Measurements from ENCODE around the gene KRTAP4-7. TPM values are rescaled to one million over a fixed set of nuclear protein-coding genes. Genes with fewer than 3 reads are reported as not detected.
"Not testable (repeated sequence)": the region's sequence is repeated elsewhere in the genome, so short reads cannot be mapped to it uniquely, and the experiment has no call there.

Gene KRTAP4-7
- polyA plus RNA-seq, 2 donors, result not detected

DNA sequence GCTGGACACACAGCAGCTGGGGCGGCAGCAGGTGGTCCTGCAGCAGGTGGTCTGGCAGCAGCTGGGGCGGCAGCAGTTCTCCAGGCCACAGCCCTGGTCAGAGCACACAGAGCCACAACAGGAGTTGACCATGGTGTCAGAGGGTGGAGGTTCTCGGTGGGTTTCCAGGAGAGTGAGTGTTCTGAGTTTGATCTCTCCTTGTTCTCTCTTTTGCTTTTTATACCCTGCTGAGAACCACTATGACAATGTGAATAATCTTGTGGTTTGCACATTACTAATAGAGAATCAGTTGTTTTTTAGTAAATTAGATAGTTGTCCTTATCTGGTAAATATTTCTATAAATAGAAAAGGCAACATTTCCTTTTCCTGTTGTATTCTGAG lies 40.0 kb downstream of the KRTAP4-7 start, which contains the start of gene KRTAP4-12:
TSS of gene KRTAP4-12 (minus strand) at position 192 of the 381 bp plus-strand sequence. CDS start at position 132, 60 bp downstream.
- H3K9me3 ChIP-seq (ENCODE audit: control insufficient read depth in 2 of 2, insufficient read depth in 1 of 2, low read depth in 1 of 2, low read length in 1 of 2); H3K4me3 ChIP-seq (ENCODE audit: low read depth in 1 of 2, low read length in 2 of 2); H3K27ac ChIP-seq (ENCODE audit: low read depth in 2 of 2, low read length in 1 of 2); H3K36me3 ChIP-seq (ENCODE audit: control insufficient read depth in 2 of 2, insufficient read depth in 2 of 2, low read length in 1 of 2); H3K4me1 ChIP-seq (ENCODE audit: control insufficient read depth in 2 of 2, insufficient read depth in 2 of 2, low read length in 1 of 2); H3K27me3 ChIP-seq (ENCODE audit: control insufficient read depth in 1 of 2, insufficient read depth in 2 of 2, low read length in 2 of 2): not testable (repeated sequence)
- 83 to 85% methylated on average over 3 of the region's 3 CpGs for WGBS, 2 donors

DNA sequence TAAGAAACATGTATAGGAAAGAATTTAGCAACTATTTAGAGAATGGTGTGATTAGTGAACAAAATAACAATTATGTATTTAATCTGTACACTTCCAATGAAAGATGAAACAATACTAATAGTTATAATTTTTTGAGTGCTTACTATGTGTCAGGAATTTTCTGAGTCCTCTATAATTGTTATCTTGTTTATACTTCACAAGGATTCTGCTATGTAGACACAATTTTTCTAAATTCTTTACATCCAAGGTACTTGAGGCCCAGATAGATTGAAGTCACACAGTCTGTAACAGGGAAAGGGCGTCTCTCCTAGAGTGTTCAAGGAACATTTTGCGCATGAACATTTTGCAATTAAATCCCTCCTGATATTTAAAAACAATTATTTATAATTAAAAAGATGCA lies 41.1 kb downstream of the KRTAP4-7 start:
- Histone ChIP-seq H3K27me3 (ENCODE audit: control insufficient read depth in 1 of 2, insufficient read depth in 2 of 2, low read length in 2 of 2) (no peaks in the 10 kb centered on the region), H3K27ac (ENCODE audit: low read depth in 2 of 2, low read length in 1 of 2) (no peak overlapping the region), H3K4me1 (ENCODE audit: control insufficient read depth in 2 of 2, insufficient read depth in 2 of 2, low read length in 1 of 2) (no peaks in the 10 kb centered on the region), H3K36me3 (ENCODE audit: control insufficient read depth in 2 of 2, insufficient read depth in 2 of 2, low read length in 1 of 2) (no peaks in the 10 kb centered on the region), H3K4me3 (ENCODE audit: low read depth in 1 of 2, low read length in 2 of 2) (no peak overlapping the region), H3K9me3 (ENCODE audit: control insufficient read depth in 2 of 2, insufficient read depth in 1 of 2, low read depth in 1 of 2, low read length in 1 of 2) (no peaks in the 10 kb centered on the region)
- 77 to 97% methylated on average over 2 of the region's 2 CpGs for WGBS, 2 donors

DNA sequence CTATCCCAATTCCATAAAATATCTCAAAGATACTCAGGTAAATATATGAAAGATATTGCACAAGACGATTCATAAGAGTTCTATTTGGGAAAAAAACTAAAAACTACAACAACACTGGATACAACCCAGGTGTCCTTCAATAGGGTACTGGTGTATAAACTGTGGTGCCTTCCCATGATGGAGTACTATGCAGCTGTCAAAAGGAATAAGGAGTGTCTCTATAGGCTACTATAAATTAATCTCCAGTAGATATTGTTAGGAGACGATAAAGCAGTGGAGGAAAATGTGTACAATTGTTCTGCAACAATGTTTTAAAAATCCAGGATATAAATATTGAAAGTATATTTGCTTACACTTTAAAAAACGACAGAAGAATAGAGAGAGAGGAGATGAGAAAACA lies 42.5 kb downstream of the KRTAP4-7 start:
- Histone ChIP-seq H3K4me3 (ENCODE audit: low read depth in 1 of 2, low read length in 2 of 2) (no peak overlapping the region), H3K36me3 (ENCODE audit: control insufficient read depth in 2 of 2, insufficient read depth in 2 of 2, low read length in 1 of 2) (no peaks in the 10 kb centered on the region), H3K27ac (ENCODE audit: low read depth in 2 of 2, low read length in 1 of 2) (no peak overlapping the region), H3K27me3 (ENCODE audit: control insufficient read depth in 1 of 2, insufficient read depth in 2 of 2, low read length in 2 of 2) (no peaks in the 10 kb centered on the region), H3K4me1 (ENCODE audit: control insufficient read depth in 2 of 2, insufficient read depth in 2 of 2, low read length in 1 of 2) (no peaks in the 10 kb centered on the region), H3K9me3 (ENCODE audit: control insufficient read depth in 2 of 2, insufficient read depth in 1 of 2, low read depth in 1 of 2, low read length in 1 of 2) (no peaks in the 10 kb centered on the region)
- 80 to 89% methylated on average over 3 of the region's 3 CpGs for WGBS, 2 donors

DNA sequence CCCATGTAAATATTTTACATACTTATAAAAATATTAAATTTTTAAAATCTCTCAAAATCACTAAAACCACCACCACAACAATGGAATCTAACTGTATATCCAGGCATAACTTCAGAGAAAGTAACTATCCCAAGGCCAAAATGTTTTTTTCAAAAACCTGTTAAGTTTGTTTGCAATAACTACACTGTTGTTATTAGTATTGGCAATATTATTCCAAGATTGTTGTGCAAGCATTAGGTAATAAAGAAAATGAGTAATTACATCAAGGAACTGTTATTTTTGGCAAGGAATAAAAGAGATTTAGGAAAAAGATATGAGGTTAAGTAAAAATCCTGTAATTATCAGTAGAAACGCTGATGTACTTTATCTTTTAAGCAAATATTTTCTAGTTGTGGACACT lies 43.4 kb downstream of the KRTAP4-7 start:
- no peak overlapping the region for H3K27ac ChIP-seq (ENCODE audit: low read depth in 2 of 2, low read length in 1 of 2)
- H3K27me3 ChIP-seq (ENCODE audit: control insufficient read depth in 1 of 2, insufficient read depth in 2 of 2, low read length in 2 of 2), result no peaks in the 10 kb centered on the region
- no peaks in the 10 kb centered on the region for H3K4me1 ChIP-seq (ENCODE audit: control insufficient read depth in 2 of 2, insufficient read depth in 2 of 2, low read length in 1 of 2)
- no peak overlapping the region for H3K4me3 ChIP-seq (ENCODE audit: low read depth in 1 of 2, low read length in 2 of 2)
- WGBS, 2 donors, result 54 to 58% methylated on average over 1 of the region's 1 CpG
- no peaks in the 10 kb centered on the region for H3K9me3 ChIP-seq (ENCODE audit: control insufficient read depth in 2 of 2, insufficient read depth in 1 of 2, low read depth in 1 of 2, low read length in 1 of 2)
- H3K36me3 ChIP-seq (ENCODE audit: control insufficient read depth in 2 of 2, insufficient read depth in 2 of 2, low read length in 1 of 2), result no peaks in the 10 kb centered on the region

DNA sequence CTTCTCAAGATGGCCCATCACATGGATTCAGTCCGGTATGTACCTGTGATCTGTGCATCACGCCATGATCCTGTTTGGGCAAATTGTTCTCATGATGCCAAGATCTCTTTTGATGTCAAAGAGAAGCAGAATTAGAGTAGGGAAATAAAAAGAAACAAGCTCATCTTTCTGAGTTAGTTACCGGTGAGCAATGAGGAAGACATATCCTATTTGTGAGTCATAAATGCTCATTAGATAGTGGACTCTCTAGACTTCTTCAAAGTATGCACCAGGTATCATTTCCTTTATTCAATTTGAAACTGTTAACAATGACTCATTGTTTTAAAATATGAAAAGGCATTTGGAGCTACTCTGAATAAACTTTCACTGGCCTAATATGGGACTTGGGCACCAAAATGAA lies 48.0 kb downstream of the KRTAP4-7 start:
- no peaks in the 10 kb centered on the region for H3K9me3 ChIP-seq (ENCODE audit: control insufficient read depth in 2 of 2, insufficient read depth in 1 of 2, low read depth in 1 of 2, low read length in 1 of 2)
- H3K27ac ChIP-seq (ENCODE audit: low read depth in 2 of 2, low read length in 1 of 2), result no peak overlapping the region
- no peaks in the 10 kb centered on the region for H3K27me3 ChIP-seq (ENCODE audit: control insufficient read depth in 1 of 2, insufficient read depth in 2 of 2, low read length in 2 of 2)
- 73 to 75% methylated on average over 3 of the region's 3 CpGs for WGBS, 2 donors
- no peaks in the 10 kb centered on the region for H3K36me3 ChIP-seq (ENCODE audit: control insufficient read depth in 2 of 2, insufficient read depth in 2 of 2, low read length in 1 of 2)
- H3K4me3 ChIP-seq (ENCODE audit: low read depth in 1 of 2, low read length in 2 of 2), result no peak overlapping the region
- no peaks in the 10 kb centered on the region for H3K4me1 ChIP-seq (ENCODE audit: control insufficient read depth in 2 of 2, insufficient read depth in 2 of 2, low read length in 1 of 2)

DNA sequence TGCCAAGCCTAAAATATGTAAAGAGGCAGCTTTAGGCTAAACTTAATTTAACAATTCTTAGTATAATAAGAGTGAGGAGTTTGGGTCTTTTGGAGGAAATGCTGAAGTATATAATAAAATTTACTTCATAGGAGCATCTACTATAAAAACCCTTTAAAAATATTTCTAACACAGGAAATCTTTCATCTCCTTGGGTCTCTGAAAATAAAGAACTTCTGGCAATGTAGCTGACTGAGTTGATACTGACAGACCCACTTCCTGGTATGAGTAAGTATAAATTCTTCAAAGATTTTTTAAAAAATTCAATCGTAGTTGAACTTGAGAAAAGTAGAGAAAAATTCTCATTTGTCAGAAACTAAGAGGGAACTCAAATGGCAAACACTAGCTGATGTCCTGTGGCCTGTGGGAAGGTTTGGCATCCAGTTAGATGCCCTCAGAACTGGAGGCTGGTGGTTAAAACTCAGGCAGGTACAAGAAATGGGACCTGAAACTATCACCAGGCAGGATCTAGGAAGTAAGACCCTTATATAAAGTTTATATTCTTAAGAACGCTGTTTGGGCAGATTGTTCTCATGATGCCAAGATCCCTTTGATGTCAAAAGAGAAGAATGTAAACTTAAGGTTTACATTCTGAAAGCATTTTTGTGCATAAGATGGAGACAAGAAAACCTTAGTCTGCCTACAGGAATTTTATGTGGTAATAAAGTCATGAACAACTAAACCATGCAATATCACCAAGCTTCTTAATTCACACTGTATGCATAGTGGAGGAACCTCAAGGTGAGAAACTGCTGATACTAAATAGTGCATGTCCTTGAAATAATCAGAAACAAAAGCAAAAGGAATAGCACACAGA lies 50.2 kb downstream of the KRTAP4-7 start:
- Histone ChIP-seq H3K27ac (ENCODE audit: low read depth in 2 of 2, low read length in 1 of 2) (no peak overlapping the region), H3K27me3 (ENCODE audit: control insufficient read depth in 1 of 2, insufficient read depth in 2 of 2, low read length in 2 of 2) (no peaks in the 10 kb centered on the region), H3K9me3 (ENCODE audit: control insufficient read depth in 2 of 2, insufficient read depth in 1 of 2, low read depth in 1 of 2, low read length in 1 of 2) (no peaks in the 10 kb centered on the region), H3K4me3 (ENCODE audit: low read depth in 1 of 2, low read length in 2 of 2) (no peak overlapping the region), H3K4me1 (ENCODE audit: control insufficient read depth in 2 of 2, insufficient read depth in 2 of 2, low read length in 1 of 2) (no peaks in the 10 kb centered on the region), H3K36me3 (ENCODE audit: control insufficient read depth in 2 of 2, insufficient read depth in 2 of 2, low read length in 1 of 2) (no peaks in the 10 kb centered on the region)
- WGBS, 2 donors, result 53 to 56% methylated on average over 2 of the region's 2 CpGs

Other genes with a start within 250 kb of the KRTAP4-7 start
- not detected for gene KRT12, start 216.9 kb upstream of the KRTAP4-7 start, polyA plus RNA-seq
- gene KRT20, start 198.9 kb upstream of the KRTAP4-7 start, polyA plus RNA-seq, result under 1 TPM; 0.07 to 0.28 TPM
- gene KRT23, start 146.5 kb upstream of the KRTAP4-7 start, polyA plus RNA-seq, result 10 to 100 TPM in 1 of 2 donors, 1 to 10 TPM in 1; 5.1 to 23.6 TPM
- gene KRT39, start 117.2 kb upstream of the KRTAP4-7 start, polyA plus RNA-seq, result not detected
- under 1 TPM; 0.18 to 0.20 TPM for gene KRT40, start 99.8 kb upstream of the KRTAP4-7 start, polyA plus RNA-seq
- gene KRTAP3-3, start 90.0 kb upstream of the KRTAP4-7 start, polyA plus RNA-seq, result not detected
- gene KRTAP3-2, start 84.2 kb upstream of the KRTAP4-7 start, polyA plus RNA-seq, result 10 to 100 TPM in 1 of 2 donors, 1 to 10 TPM in 1; 1.8 to 43.5 TPM
- under 1 TPM in 1 of 2 donors, not detected in 1; 0.39 TPM for gene KRTAP3-1, start 75.0 kb upstream of the KRTAP4-7 start, polyA plus RNA-seq
- under 1 TPM in 1 of 2 donors, not detected in 1; 0.09 TPM for gene KRTAP1-5, start 56.9 kb upstream of the KRTAP4-7 start, polyA plus RNA-seq
- not detected for gene KRTAP1-4, start 54.0 kb upstream of the KRTAP4-7 start, polyA plus RNA-seq
- gene KRTAP1-3, start 49.3 kb upstream of the KRTAP4-7 start, polyA plus RNA-seq, result not detected
- under 1 TPM; 0.04 to 0.16 TPM for gene KRTAP1-1, start 42.7 kb upstream of the KRTAP4-7 start, polyA plus RNA-seq
- gene KRTAP2-1, start 36.8 kb upstream of the KRTAP4-7 start, polyA plus RNA-seq, result not detected
- gene KRTAP2-2, start 28.9 kb upstream of the KRTAP4-7 start, polyA plus RNA-seq, result not detected
- gene KRTAP2-3, start 24.0 kb upstream of the KRTAP4-7 start, polyA plus RNA-seq, result under 1 TPM in 1 of 2 donors, not detected in 1; 0.10 TPM
- gene KRTAP2-4, start 18.3 kb upstream of the KRTAP4-7 start, polyA plus RNA-seq, result not detected
- gene KRTAP4-8, start 14.0 kb downstream of the KRTAP4-7 start, polyA plus RNA-seq, result not detected
- gene KRTAP4-16, start 18.1 kb downstream of the KRTAP4-7 start, polyA plus RNA-seq, result not detected
- not detected for gene KRTAP4-9, start 21.2 kb downstream of the KRTAP4-7 start, polyA plus RNA-seq
- gene KRTAP4-11, start 34.2 kb downstream of the KRTAP4-7 start, polyA plus RNA-seq, result not detected
- gene KRTAP4-12, start 40.0 kb downstream of the KRTAP4-7 start, polyA plus RNA-seq, result not detected
- gene KRTAP4-6, start 56.4 kb downstream of the KRTAP4-7 start, polyA plus RNA-seq, result not detected
- gene KRTAP4-5, start 65.7 kb downstream of the KRTAP4-7 start, polyA plus RNA-seq, result not detected
- gene KRTAP4-4, start 76.6 kb downstream of the KRTAP4-7 start, polyA plus RNA-seq, result not detected
- gene KRTAP4-3, start 84.1 kb downstream of the KRTAP4-7 start, polyA plus RNA-seq, result not detected
- gene KRTAP4-2, start 94.1 kb downstream of the KRTAP4-7 start, polyA plus RNA-seq, result not detected
- not detected for gene KRTAP4-1, start 100.8 kb downstream of the KRTAP4-7 start, polyA plus RNA-seq
- gene KRTAP9-1, start 105.7 kb downstream of the KRTAP4-7 start, polyA plus RNA-seq, result not detected
- gene KRTAP9-2, start 142.5 kb downstream of the KRTAP4-7 start, polyA plus RNA-seq, result not detected
- gene KRTAP9-3, start 148.3 kb downstream of the KRTAP4-7 start, polyA plus RNA-seq, result not detected
- not detected for gene KRTAP9-8, start 153.8 kb downstream of the KRTAP4-7 start, polyA plus RNA-seq
- not detected for gene KRTAP9-4, start 165.5 kb downstream of the KRTAP4-7 start, polyA plus RNA-seq
- gene KRTAP9-9, start 171.2 kb downstream of the KRTAP4-7 start, polyA plus RNA-seq, result not detected
- gene KRTAP9-6, start 181.2 kb downstream of the KRTAP4-7 start, polyA plus RNA-seq, result not detected
- gene KRTAP9-7, start 191.5 kb downstream of the KRTAP4-7 start, polyA plus RNA-seq, result not detected
- gene KRTAP29-1, start 218.7 kb downstream of the KRTAP4-7 start, polyA plus RNA-seq, result not detected
- not detected for gene KRTAP16-1, start 225.2 kb downstream of the KRTAP4-7 start, polyA plus RNA-seq
- not detected for gene KRTAP17-1, start 231.6 kb downstream of the KRTAP4-7 start, polyA plus RNA-seq